Measurements from ENCODE around the gene ADGRF3. TPM values are rescaled to one million over a fixed set of nuclear protein-coding genes. Genes with fewer than 3 reads are reported as not detected.

ADGRF3 gene
- total and polyA plus RNA-seq, 10 of the 15 experiments (the other 5 are each of a cell fraction or from before 2014, with no cell fraction given), result 0.03 to 3.1 (median 0.84) TPM

DNA sequence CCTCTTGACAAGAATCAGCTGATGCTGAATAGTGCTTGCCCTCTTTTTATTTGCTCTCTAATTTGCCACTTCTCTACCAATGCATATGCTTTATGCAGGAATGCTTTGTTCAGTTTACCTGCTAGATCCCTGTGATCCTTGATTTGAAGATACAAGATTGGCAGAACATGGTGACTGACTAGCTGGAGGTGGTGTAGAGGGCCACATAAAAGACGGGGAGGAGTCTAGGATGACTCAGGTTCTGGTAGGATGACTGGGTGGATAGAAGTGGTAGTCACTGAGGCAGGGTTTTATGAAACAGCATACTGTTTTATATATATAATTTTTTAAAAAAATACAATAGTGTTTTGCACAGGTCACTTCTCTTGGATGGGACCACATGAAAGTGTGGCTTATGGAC is 6.3 kb upstream of the ADGRF3 start:
- H4K20me1 ChIP-seq (ENCODE audit: control insufficient read depth, insufficient read depth), result no peaks in the 10 kb centered on the region
- intact Hi-C loops (cut with micrococcal nuclease; ENCODE audit: unreplicated experiment) (no loop called here), in situ Hi-C loops (cut with MboI) (no loop called here)
- no peak overlapping the region for H3K27ac ChIP-seq (ENCODE audit: control insufficient read depth, insufficient read depth)
- no peak overlapping the region for H3K4me3 ChIP-seq
- no peaks in the 10 kb centered on the region for H3K9me3 ChIP-seq (replicated peaks; ENCODE audit: control insufficient read depth, insufficient read depth, low read length)
- no peak overlapping the region for H3K9ac ChIP-seq (ENCODE audit: control insufficient read depth, insufficient read depth, low read length)
- CTCF ChIA-PET, result no interaction called here
- TF ChIP-seq RELA (IDR thresholded peaks at IDR 0.05; ENCODE audit: borderline replicate concordance, partially characterized antibody), result no peak
- no peak for TF ChIP-seq DPF2 (IDR thresholded peaks at IDR 0.05)
- no peak for TF ChIP-seq ZNF274 (IDR thresholded peaks at IDR 0.05; ENCODE audit: insufficient read depth, insufficient read length)
- no peak for TF ChIP-seq SUPT20H (IDR thresholded peaks at IDR 0.05; ENCODE audit: borderline replicate concordance, control insufficient read depth, low read depth, low read length)
- TF ChIP-seq IKZF2 (IDR thresholded peaks at IDR 0.05), result no peak
- TF ChIP-seq BACH1 (IDR thresholded peaks at IDR 0.05; ENCODE audit: borderline replicate concordance), result no peak
- TF ChIP-seq LARP7 (IDR thresholded peaks at IDR 0.05), result no peak
- no peak for TF ChIP-seq RB1 (IDR thresholded peaks at IDR 0.05; ENCODE audit: borderline replicate concordance)
- TF ChIP-seq KDM1A (IDR thresholded peaks at IDR 0.05; ENCODE audit: borderline replicate concordance), result no peak
- TF ChIP-seq WRNIP1 (IDR thresholded peaks at IDR 0.05; ENCODE audit: borderline replicate concordance, low read depth, low read length), result no peak
- TF ChIP-seq HDAC6 (IDR thresholded peaks at IDR 0.05; ENCODE audit: unreplicated experiment), result no peak
- no peak for TF ChIP-seq CREB1 (IDR thresholded peaks at IDR 0.05; ENCODE audit: low read depth)
- TF ChIP-seq RBBP5 (conservative IDR thresholded peaks at IDR 0.05), result no peak
- TF ChIP-seq POLR2AphosphoS2 (IDR thresholded peaks at IDR 0.05; ENCODE audit: low read depth, low read length), result no peak
- TF ChIP-seq SIN3A (IDR thresholded peaks at IDR 0.05; ENCODE audit: low read depth, low read length), result no peak
- TF ChIP-seq IKZF1 (conservative IDR thresholded peaks at IDR 0.05), result no peak
- H2AFZ ChIP-seq (ENCODE audit: control insufficient read depth, low read depth, low read length), result no peak overlapping the region
- ATAC-seq (peak; percentile 38; the same call in 2 of the 3 replicates), FAIRE-seq (no peak), DNase-seq (ENCODE audit: low read depth, low spot score) (no peak)
- H3K36me3 ChIP-seq (ENCODE audit: control insufficient read depth in 2 of 2, insufficient read depth in 2 of 2, low read length in 1 of 2), result peaks cover 0 to 4% of the 10 kb centered on the region in 2 experiments; a peak in 1 of 4 replicates
- POLR2A ChIA-PET, result no interaction called here
- SMC1A ChIA-PET (ENCODE audit: uncharacterized antibody, unreplicated experiment), result no interaction called here
- WGBS (ENCODE audit: insufficient coverage, insufficient replicate concordance, low lambda C conversion rate, missing lambda C conversion rate), result 70% methylated on average over 1 of the region's 1 CpG
- H3K27me3 ChIP-seq (replicated peaks in 1 of 2; ENCODE audit: control insufficient read depth in 2 of 2, insufficient read depth in 2 of 2, low read length in 1 of 2), result no peaks in the 10 kb centered on the region
- H3K4me1 ChIP-seq (ENCODE audit: control insufficient read depth, insufficient read depth, low read length), result 0 out of 2 replicates have a peak, but pooled peaks cover 6% of the 10 kb centered on the region
- no TSS peak for BruUV-seq (replicated peaks)
- H3K4me2 ChIP-seq (ENCODE audit: control insufficient read depth, insufficient read depth), result no peak overlapping the region
- peaks cover 87% of the 10 kb centered on the region for H3K79me2 ChIP-seq (ENCODE audit: control insufficient read depth, insufficient read depth, low read length)
- RAD21 ChIA-PET (ENCODE audit: unreplicated experiment), result interaction anchor here (0.6 kb wide), 1 partner anchor 305 kb away, joined by 5 read pairs; no protein-coding TSS in a partner anchor

Measured in GM12878 (cell line).